ENCODE data around the gene TMED10. TPM values are rescaled to one million over a fixed set of nuclear protein-coding genes. Genes with fewer than 3 reads are reported as not detected.
A peak's percentile ranks its signal among the peaks of the same experiment; 100 is the strongest.

The TMED10 gene
- total and polyA plus RNA-seq, 2 of the 13 experiments (the other 11 are each of a cell fraction or from before 2014, with no cell fraction given): 311 to 377 TPM

- TF ChIP-seq, protein P1, sequence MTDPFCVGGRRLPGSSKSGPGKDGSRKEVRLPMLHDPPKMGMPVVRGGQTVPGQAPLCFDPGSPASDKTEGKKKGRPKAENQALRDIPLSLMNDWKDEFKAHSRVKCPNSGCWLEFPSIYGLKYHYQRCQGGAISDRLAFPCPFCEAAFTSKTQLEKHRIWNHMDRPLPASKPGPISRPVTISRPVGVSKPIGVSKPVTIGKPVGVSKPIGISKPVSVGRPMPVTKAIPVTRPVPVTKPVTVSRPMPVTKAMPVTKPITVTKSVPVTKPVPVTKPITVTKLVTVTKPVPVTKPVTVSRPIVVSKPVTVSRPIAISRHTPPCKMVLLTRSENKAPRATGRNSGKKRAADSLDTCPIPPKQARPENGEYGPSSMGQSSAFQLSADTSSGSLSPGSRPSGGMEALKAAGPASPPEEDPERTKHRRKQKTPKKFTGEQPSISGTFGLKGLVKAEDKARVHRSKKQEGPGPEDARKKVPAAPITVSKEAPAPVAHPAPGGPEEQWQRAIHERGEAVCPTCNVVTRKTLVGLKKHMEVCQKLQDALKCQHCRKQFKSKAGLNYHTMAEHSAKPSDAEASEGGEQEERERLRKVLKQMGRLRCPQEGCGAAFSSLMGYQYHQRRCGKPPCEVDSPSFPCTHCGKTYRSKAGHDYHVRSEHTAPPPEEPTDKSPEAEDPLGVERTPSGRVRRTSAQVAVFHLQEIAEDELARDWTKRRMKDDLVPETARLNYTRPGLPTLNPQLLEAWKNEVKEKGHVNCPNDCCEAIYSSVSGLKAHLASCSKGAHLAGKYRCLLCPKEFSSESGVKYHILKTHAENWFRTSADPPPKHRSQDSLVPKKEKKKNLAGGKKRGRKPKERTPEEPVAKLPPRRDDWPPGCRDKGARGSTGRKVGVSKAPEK (CRISPR knock-in tag; IDR thresholded peaks at IDR 0.05; ENCODE audit: borderline replicate concordance): no peak; the same call in 1 of the 2 replicates
- TF ChIP-seq, protein P2, sequence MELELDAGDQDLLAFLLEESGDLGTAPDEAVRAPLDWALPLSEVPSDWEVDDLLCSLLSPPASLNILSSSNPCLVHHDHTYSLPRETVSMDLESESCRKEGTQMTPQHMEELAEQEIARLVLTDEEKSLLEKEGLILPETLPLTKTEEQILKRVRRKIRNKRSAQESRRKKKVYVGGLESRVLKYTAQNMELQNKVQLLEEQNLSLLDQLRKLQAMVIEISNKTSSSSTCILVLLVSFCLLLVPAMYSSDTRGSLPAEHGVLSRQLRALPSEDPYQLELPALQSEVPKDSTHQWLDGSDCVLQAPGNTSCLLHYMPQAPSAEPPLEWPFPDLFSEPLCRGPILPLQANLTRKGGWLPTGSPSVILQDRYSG (CRISPR knock-in tag; IDR thresholded peaks at IDR 0.05): 0 out of 2 replicates have a peak, but pooled peaks have one; percentile 61
- TF ChIP-seq ERF (CRISPR knock-in tag; IDR thresholded peaks at IDR 0.05) (peak; percentile 95), ELF1 (CRISPR knock-in tag; IDR thresholded peaks at IDR 0.05) (peak; percentile 84), RARA (CRISPR knock-in tag; IDR thresholded peaks at IDR 0.05) (peak; percentile 59), ZNF24 (IDR thresholded peaks at IDR 0.05) (no peak), ZNF138 (CRISPR knock-in tag; IDR thresholded peaks at IDR 0.05; ENCODE audit: low read depth) (peak; percentile 85; the same call in 1 of the 2 replicates), ZNF281 (CRISPR knock-in tag; IDR thresholded peaks at IDR 0.05; ENCODE audit: borderline replicate concordance) (0 out of 2 replicates have a peak, but pooled peaks have one; percentile 32), ZNF605 (CRISPR knock-in tag; IDR thresholded peaks at IDR 0.05) (peak; percentile 96), SETDB1 (CRISPR knock-in tag; IDR thresholded peaks at IDR 0.05; ENCODE audit: borderline replicate concordance) (peak; percentile 61; the same call in 1 of the 2 replicates), TOE1 (CRISPR knock-in tag; IDR thresholded peaks at IDR 0.05) (peak; percentile 84; the same call in 1 of the 2 replicates), ZNF850 (CRISPR knock-in tag; conservative IDR thresholded peaks at IDR 0.05) (no peak), NFE2L1 (CRISPR knock-in tag; IDR thresholded peaks at IDR 0.05; ENCODE audit: borderline replicate concordance) (peak; percentile 21; the same call in 1 of the 2 replicates), ZNF343 (CRISPR knock-in tag; IDR thresholded peaks at IDR 0.05) (peak; percentile 85), SOX6 (IDR thresholded peaks at IDR 0.05) (no peak), SOX6 (CRISPR knock-in tag; IDR thresholded peaks at IDR 0.05) (peak; percentile 46), ZNF234 (CRISPR knock-in tag; conservative IDR thresholded peaks at IDR 0.05) (0 out of 2 replicates have a peak, but pooled peaks have one; percentile 82), ZNF34 (CRISPR knock-in tag; IDR thresholded peaks at IDR 0.05; ENCODE audit: borderline replicate concordance) (peak; percentile 88; the same call in 1 of the 2 replicates), ZSCAN30 (CRISPR knock-in tag; IDR thresholded peaks at IDR 0.05) (no peak)
- TF ChIP-seq, protein P3, sequence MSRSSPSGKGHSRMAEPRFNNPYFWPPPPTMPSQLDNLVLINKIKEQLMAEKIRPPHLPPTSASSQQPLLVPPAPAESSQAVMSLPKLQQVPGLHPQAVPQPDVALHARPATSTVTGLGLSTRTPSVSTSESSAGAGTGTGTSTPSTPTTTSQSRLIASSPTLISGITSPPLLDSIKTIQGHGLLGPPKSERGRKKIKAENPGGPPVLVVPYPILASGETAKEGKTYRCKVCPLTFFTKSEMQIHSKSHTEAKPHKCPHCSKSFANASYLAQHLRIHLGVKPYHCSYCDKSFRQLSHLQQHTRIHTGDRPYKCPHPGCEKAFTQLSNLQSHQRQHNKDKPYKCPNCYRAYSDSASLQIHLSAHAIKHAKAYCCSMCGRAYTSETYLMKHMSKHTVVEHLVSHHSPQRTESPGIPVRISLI (CRISPR knock-in tag; IDR thresholded peaks at IDR 0.05; ENCODE audit: borderline replicate concordance): no peak
These were observed 49.5 kb downstream of the TMED10 start, which contains the start of gene NEK9 (continued) for GRCh38 chr14:75126679-75127473.
